ENCODE results near the gene SND1.

Gene SND1

DNA sequence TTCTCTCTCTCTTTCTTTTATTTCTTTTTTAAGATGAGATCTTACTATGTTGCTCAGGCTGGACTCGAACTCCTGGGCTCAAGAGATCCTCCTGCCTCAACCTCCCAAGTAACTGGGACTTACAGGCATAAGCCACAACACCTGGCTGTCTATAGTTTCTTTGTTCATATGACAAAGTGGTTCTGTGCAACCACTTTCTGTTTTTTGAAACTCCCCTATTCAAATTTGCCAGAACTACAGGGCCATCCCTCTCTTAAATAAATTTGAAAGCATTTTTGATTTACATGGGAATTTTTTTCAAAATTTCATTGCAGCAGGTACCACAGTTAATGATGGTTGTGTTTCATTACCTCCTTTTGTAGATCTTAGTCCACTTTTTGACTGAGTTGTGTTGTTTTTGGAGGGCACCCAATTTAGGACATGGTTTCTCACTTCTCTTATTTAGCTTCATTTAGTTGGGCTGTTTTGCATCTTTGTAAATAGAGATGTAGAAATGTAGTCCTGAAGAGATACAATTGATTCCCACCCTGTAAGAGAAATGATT, 260.0 kb downstream of the SND1 start:
- no peaks in the 10 kb centered on the region for H3K9me3 ChIP-seq (ENCODE audit: control insufficient read depth in 5 of 5, low read length in 5 of 5)
- H3K9ac ChIP-seq (ENCODE audit: low read length in 5 of 5), result no peak overlapping the region
- no peaks in the 10 kb centered on the region for H3K27me3 ChIP-seq (ENCODE audit: control insufficient read depth in 5 of 5, insufficient read depth in 4 of 5, low read length in 5 of 5)
- H3K4me1 ChIP-seq (ENCODE audit: control insufficient read depth in 5 of 5, insufficient read depth in 5 of 5, low read length in 5 of 5), result peaks cover 0 to 24% (median 12%) of the 10 kb centered on the region in 5 donors
- H3K27ac ChIP-seq (ENCODE audit: low read depth, low read length), result no peak overlapping the region
- no peak overlapping the region for H3K4me3 ChIP-seq (ENCODE audit: low read depth in 1 of 5, low read length in 5 of 5)
- H3K36me3 ChIP-seq (ENCODE audit: control insufficient read depth in 5 of 5, insufficient read depth in 5 of 5, low read length in 5 of 5), result no peaks in the 10 kb centered on the region

DNA sequence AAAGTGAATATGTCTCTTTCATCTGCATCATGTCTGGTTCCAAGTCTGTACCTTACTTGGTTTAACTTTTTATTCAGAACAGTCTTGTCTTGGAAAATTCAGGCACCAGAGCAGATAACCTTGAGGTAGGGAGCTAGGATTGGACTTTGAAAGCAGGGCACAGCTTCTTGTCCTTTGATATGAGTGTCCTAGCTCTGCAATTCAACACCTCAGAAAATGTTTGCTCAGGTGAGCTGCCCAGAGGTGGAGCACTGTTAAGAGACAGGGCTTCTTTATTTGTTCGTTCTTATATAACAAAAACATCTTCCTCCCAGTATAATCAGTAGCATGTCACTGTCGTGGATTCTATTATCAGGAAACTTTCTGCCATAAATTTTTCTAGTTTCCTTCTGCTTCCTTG, 260.9 kb downstream of the SND1 start:
- Histone ChIP-seq H3K36me3 (ENCODE audit: control insufficient read depth in 5 of 5, insufficient read depth in 5 of 5, low read length in 5 of 5) (no peaks in the 10 kb centered on the region), H3K9ac (ENCODE audit: low read length in 5 of 5) (no peak overlapping the region), H3K4me1 (ENCODE audit: control insufficient read depth in 5 of 5, insufficient read depth in 5 of 5, low read length in 5 of 5) (peaks cover 0 to 24% (median 12%) of the 10 kb centered on the region in 5 donors), H3K27ac (ENCODE audit: low read depth, low read length) (no peak overlapping the region), H3K4me3 (ENCODE audit: low read depth in 1 of 5, low read length in 5 of 5) (no peak overlapping the region), H3K27me3 (ENCODE audit: control insufficient read depth in 5 of 5, insufficient read depth in 4 of 5, low read length in 5 of 5) (no peaks in the 10 kb centered on the region), H3K9me3 (ENCODE audit: control insufficient read depth in 5 of 5, low read length in 5 of 5) (no peaks in the 10 kb centered on the region)

DNA sequence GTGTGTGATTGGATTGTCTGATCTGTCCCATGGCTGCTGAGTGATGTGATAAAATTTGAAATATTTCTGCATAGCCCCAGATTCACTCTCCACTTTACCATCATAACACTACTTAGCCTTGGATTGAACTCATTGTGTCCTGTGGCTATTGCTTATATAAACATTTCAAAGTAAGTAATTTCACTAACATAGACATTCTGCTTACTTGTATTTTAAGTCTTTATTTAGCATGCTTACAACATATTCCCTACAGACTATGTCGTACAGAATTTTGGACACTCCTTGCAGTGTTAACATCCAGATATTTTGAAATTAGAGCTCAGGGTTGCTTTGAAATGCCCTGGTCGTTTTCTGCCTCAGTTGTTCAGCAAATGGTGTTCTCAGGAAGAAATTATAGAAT, 261.7 kb downstream of the SND1 start:
- no peaks in the 10 kb centered on the region for H3K36me3 ChIP-seq (ENCODE audit: control insufficient read depth in 5 of 5, insufficient read depth in 5 of 5, low read length in 5 of 5)
- H3K4me3 ChIP-seq (ENCODE audit: low read depth in 1 of 5, low read length in 5 of 5), result no peak overlapping the region
- H3K9ac ChIP-seq (ENCODE audit: low read length in 5 of 5), result no peak overlapping the region
- no peaks in the 10 kb centered on the region for H3K9me3 ChIP-seq (ENCODE audit: control insufficient read depth in 5 of 5, low read length in 5 of 5)
- H3K4me1 ChIP-seq (ENCODE audit: control insufficient read depth in 5 of 5, insufficient read depth in 5 of 5, low read length in 5 of 5), result peaks cover 0 to 24% (median 12%) of the 10 kb centered on the region in 5 donors
- no peak overlapping the region for H3K27ac ChIP-seq (ENCODE audit: low read depth, low read length)
- H3K27me3 ChIP-seq (ENCODE audit: control insufficient read depth in 5 of 5, insufficient read depth in 4 of 5, low read length in 5 of 5), result no peaks in the 10 kb centered on the region

DNA sequence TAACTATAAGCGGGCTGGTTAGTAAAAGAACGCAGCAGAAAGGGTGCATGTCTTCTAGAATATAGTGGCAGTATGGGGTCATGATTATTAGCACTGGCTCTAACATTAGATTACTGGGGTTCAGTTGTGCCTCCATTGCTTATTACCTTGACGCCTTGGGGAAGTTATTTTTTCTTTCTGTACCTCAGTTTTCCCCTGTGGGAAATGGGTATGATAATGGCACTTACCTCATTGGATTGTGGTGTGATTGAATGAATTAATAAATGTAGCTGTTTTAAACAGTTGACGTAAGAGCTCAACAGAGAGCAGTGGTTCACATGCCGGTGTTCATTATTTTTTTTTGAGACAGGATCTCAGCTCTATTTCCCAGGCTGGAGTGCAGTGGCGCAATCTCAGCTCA, 262.7 kb downstream of the SND1 start:
- H3K9ac ChIP-seq (ENCODE audit: low read length in 5 of 5), result no peak overlapping the region
- no peaks in the 10 kb centered on the region for H3K27me3 ChIP-seq (ENCODE audit: control insufficient read depth in 5 of 5, insufficient read depth in 4 of 5, low read length in 5 of 5)
- no peak overlapping the region for H3K4me3 ChIP-seq (ENCODE audit: low read depth in 1 of 5, low read length in 5 of 5)
- no peak overlapping the region for H3K27ac ChIP-seq (ENCODE audit: low read depth, low read length)
- H3K4me1 ChIP-seq (ENCODE audit: control insufficient read depth in 5 of 5, insufficient read depth in 5 of 5, low read length in 5 of 5), result peaks cover 0 to 24% (median 12%) of the 10 kb centered on the region in 5 donors
- H3K36me3 ChIP-seq (ENCODE audit: control insufficient read depth in 5 of 5, insufficient read depth in 5 of 5, low read length in 5 of 5), result no peaks in the 10 kb centered on the region
- no peaks in the 10 kb centered on the region for H3K9me3 ChIP-seq (ENCODE audit: control insufficient read depth in 5 of 5, low read length in 5 of 5)

DNA sequence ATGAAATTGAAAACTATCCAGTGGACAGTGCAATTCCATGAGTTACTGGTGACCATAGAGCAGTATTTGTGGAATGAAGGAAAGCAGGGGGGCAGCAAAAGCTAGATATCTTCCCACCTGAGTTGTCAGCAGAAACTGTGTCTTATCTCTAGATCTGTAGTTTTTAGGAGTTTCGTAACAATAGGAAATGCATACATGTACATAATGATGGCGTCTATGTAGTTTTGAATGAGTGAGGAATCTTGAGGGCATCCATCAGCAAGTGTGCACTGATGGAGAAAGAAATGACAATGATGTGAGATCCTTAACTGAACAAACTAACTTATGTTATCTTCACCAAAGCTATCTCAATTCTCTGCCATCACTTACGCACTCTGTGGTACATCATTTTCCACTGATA, 264.7 kb downstream of the SND1 start:
- Histone ChIP-seq H3K9me3 (ENCODE audit: control insufficient read depth in 5 of 5, low read length in 5 of 5) (no peaks in the 10 kb centered on the region), H3K27ac (ENCODE audit: low read depth, low read length) (no peak overlapping the region), H3K27me3 (ENCODE audit: control insufficient read depth in 5 of 5, insufficient read depth in 4 of 5, low read length in 5 of 5) (no peaks in the 10 kb centered on the region), H3K36me3 (ENCODE audit: control insufficient read depth in 5 of 5, insufficient read depth in 5 of 5, low read length in 5 of 5) (no peaks in the 10 kb centered on the region), H3K4me1 (ENCODE audit: control insufficient read depth in 5 of 5, insufficient read depth in 5 of 5, low read length in 5 of 5) (peaks cover 0 to 15% (median 7%) of the 10 kb centered on the region in 5 donors), H3K4me3 (ENCODE audit: low read depth in 1 of 5, low read length in 5 of 5) (no peak overlapping the region), H3K9ac (ENCODE audit: low read length in 5 of 5) (no peak overlapping the region)

DNA sequence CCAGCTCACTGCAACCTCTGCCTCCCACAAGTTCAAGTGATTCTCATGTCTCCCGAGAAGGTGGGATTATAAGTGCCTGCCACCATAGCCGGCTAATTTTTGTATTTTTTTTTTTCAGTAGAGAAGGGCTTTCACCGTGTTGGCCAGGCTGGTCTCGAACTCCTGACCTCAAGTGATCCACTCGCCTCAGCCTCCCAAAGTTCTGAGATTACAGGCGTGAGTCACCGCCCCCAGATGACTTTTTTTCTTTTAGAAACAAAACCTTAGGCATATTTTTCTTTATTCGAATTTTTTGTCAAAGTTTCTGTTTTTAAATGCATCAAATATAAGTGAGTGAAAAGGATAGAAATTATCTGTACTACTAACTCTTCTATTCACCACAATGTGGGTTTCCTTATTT, 266.1 kb downstream of the SND1 start:
- Histone ChIP-seq H3K4me1 (ENCODE audit: control insufficient read depth in 5 of 5, insufficient read depth in 5 of 5, low read length in 5 of 5) (peaks cover 0 to 15% (median 7%) of the 10 kb centered on the region in 5 donors), H3K36me3 (ENCODE audit: control insufficient read depth in 5 of 5, insufficient read depth in 5 of 5, low read length in 5 of 5) (no peaks in the 10 kb centered on the region), H3K27ac (ENCODE audit: low read depth, low read length) (no peak overlapping the region), H3K9me3 (ENCODE audit: control insufficient read depth in 5 of 5, low read length in 5 of 5) (no peaks in the 10 kb centered on the region), H3K9ac (ENCODE audit: low read length in 5 of 5) (no peak overlapping the region), H3K27me3 (ENCODE audit: control insufficient read depth in 5 of 5, insufficient read depth in 4 of 5, low read length in 5 of 5) (no peaks in the 10 kb centered on the region), H3K4me3 (ENCODE audit: low read depth in 1 of 5, low read length in 5 of 5) (no peak overlapping the region)

DNA sequence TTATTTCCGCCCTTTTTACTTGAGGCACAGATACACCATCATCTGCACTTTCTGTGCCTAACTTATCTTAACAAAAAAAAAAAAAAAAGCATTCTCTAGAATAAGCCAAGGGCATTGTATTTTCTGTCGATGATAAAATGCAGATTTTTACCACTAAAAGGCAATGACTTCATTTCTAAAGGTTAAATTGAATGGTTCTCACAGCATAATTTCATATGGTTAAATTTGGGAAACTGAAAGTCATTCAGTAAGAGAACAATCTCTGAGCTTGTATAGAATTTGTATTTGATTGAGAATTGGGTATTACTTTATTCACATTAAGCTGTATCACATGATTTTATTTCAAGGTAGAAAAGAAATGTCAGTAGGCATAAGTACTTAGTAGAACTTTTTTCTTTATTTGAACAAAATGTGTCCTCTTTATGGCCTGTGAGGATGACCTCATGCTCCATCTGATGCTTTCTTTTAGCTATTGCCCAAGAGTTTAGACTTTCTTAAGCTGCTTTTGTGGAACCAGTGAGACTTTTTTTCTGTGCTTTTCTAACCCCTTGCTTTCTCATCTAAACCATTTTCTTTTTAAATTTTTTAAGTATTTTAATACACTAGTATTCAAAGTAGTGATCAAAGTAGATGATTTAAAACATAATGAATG, 268.9 kb downstream of the SND1 start:
- H3K27me3 ChIP-seq (ENCODE audit: control insufficient read depth in 5 of 5, insufficient read depth in 4 of 5, low read length in 5 of 5), result no peaks in the 10 kb centered on the region
- no peaks in the 10 kb centered on the region for H3K9me3 ChIP-seq (ENCODE audit: control insufficient read depth in 5 of 5, low read length in 5 of 5)
- H3K4me3 ChIP-seq (ENCODE audit: low read depth in 1 of 5, low read length in 5 of 5), result no peak overlapping the region
- H3K9ac ChIP-seq (ENCODE audit: low read length in 5 of 5), result no peak overlapping the region
- no peaks in the 10 kb centered on the region for H3K4me1 ChIP-seq (ENCODE audit: control insufficient read depth in 5 of 5, insufficient read depth in 5 of 5, low read length in 5 of 5)
- no peaks in the 10 kb centered on the region for H3K36me3 ChIP-seq (ENCODE audit: control insufficient read depth in 5 of 5, insufficient read depth in 5 of 5, low read length in 5 of 5)
- H3K27ac ChIP-seq (ENCODE audit: low read depth, low read length), result no peak overlapping the region

DNA sequence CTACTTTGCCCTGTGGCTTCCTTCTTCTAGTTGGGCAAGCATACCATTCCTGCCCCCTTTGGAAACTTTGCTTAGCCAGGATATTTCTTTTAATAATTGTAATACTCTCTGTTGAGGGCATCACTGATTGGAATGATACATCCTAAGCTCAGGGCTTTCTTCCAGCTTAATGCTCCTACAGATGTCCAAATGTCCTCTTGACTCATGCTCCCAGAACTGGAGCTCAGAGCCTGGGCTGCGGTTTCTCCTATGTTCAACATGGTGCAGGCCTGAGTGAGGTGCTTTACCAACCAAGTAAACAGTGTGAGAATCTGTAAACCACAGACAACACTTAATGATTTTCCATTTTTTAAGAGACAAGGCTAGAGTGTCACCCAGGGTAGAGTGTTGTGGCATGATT, 270.7 kb downstream of the SND1 start:
- Histone ChIP-seq H3K4me1 (ENCODE audit: control insufficient read depth in 5 of 5, insufficient read depth in 5 of 5, low read length in 5 of 5) (peaks cover 0 to 8% (median 0%) of the 10 kb centered on the region in 5 donors), H3K36me3 (ENCODE audit: control insufficient read depth in 5 of 5, insufficient read depth in 5 of 5, low read length in 5 of 5) (no peaks in the 10 kb centered on the region), H3K9me3 (ENCODE audit: control insufficient read depth in 5 of 5, low read length in 5 of 5) (no peaks in the 10 kb centered on the region), H3K4me3 (ENCODE audit: low read depth in 1 of 5, low read length in 5 of 5) (no peak overlapping the region), H3K27me3 (ENCODE audit: control insufficient read depth in 5 of 5, insufficient read depth in 4 of 5, low read length in 5 of 5) (no peaks in the 10 kb centered on the region), H3K9ac (ENCODE audit: low read length in 5 of 5) (no peak overlapping the region), H3K27ac (ENCODE audit: low read depth, low read length) (no peak overlapping the region)

DNA sequence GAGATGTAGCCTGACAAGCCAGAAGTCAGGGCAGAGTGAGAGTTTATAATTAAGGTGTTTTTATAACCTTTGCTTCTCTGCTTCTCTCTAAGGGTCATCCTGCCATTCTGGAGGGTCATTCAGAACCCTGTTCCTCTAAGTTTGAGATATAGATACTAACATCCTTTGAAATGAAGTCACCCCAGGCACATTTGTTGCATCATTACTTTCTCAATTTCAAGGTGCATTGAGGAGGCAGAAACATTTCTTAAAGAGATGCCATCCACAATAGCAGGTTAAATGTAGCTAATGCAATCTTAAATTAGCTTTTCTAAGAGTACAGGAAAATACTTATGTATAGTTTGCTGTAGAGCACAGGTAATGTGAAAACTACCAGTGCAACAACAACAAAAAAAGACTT, 272.9 kb downstream of the SND1 start:
- H3K27me3 ChIP-seq (ENCODE audit: control insufficient read depth in 5 of 5, insufficient read depth in 4 of 5, low read length in 5 of 5), result no peaks in the 10 kb centered on the region
- H3K4me1 ChIP-seq (ENCODE audit: control insufficient read depth in 5 of 5, insufficient read depth in 5 of 5, low read length in 5 of 5), result peaks cover 0 to 8% (median 0%) of the 10 kb centered on the region in 5 donors
- H3K36me3 ChIP-seq (ENCODE audit: control insufficient read depth in 5 of 5, insufficient read depth in 5 of 5, low read length in 5 of 5), result peaks cover 4 to 9% (median 8%) of the 10 kb centered on the region in 5 donors
- no peaks in the 10 kb centered on the region for H3K9me3 ChIP-seq (ENCODE audit: control insufficient read depth in 5 of 5, low read length in 5 of 5)
- no peak overlapping the region for H3K27ac ChIP-seq (ENCODE audit: low read depth, low read length)
- no peak overlapping the region for H3K9ac ChIP-seq (ENCODE audit: low read length in 5 of 5)
- no peak overlapping the region for H3K4me3 ChIP-seq (ENCODE audit: low read depth in 1 of 5, low read length in 5 of 5)

DNA sequence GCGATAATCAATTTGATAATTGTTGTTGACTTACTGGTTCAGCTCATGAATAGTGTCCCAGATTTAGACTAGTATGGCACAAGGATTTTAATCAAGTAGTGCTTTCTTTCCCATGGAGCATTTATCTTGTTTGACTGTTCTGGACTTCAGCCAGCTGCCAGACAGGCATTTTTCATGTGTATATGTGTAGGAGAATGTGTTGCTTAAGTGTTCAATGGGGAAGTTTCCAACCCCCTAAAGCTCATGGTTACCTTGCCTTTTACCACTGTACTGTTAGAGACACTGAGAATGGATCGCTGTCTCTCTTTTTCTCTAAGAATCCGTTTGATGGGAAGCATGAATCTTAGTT, 275.3 kb downstream of the SND1 start:
- no peak overlapping the region for H3K4me3 ChIP-seq (ENCODE audit: low read depth in 1 of 5, low read length in 5 of 5)
- H3K27ac ChIP-seq (ENCODE audit: low read depth, low read length), result no peak overlapping the region
- H3K4me1 ChIP-seq (ENCODE audit: control insufficient read depth in 5 of 5, insufficient read depth in 5 of 5, low read length in 5 of 5), result peaks cover 0 to 8% (median 0%) of the 10 kb centered on the region in 5 donors
- H3K9me3 ChIP-seq (ENCODE audit: control insufficient read depth in 5 of 5, low read length in 5 of 5), result peaks cover 0 to 3% (median 0%) of the 10 kb centered on the region in 5 donors
- no peak overlapping the region for H3K9ac ChIP-seq (ENCODE audit: low read length in 5 of 5)
- no peaks in the 10 kb centered on the region for H3K27me3 ChIP-seq (ENCODE audit: control insufficient read depth in 5 of 5, insufficient read depth in 4 of 5, low read length in 5 of 5)
- peaks cover 16 to 28% (median 18%) of the 10 kb centered on the region in 5 donors for H3K36me3 ChIP-seq (ENCODE audit: control insufficient read depth in 5 of 5, insufficient read depth in 5 of 5, low read length in 5 of 5)
